PC-9 (cell line): ENCODE data around the gene MRPL49. TPM values are rescaled to one million over a fixed set of nuclear protein-coding genes. Genes with fewer than 3 reads are reported as not detected.

Source experiments
- BruUV-seq: library from RNA; stranded (reverse); fragments of 400-500 nt; replicated peaks from 2 replicates; lab custom pipeline; 2021; lab: Mats Ljungman, UMichigan
- CTCF ChIA-PET: fragments of 300-600 bp; sonication (Branson Sonifier 250); formaldehyde crosslinking; loops from one replicate; lab custom pipeline; 2022; ENCODE audit warnings: antibody characterized with exemption; lab: Charles Lee
- POLR2A ChIA-PET: fragments of 300-600 bp; sonication (Branson Sonifier 250); formaldehyde crosslinking; loops from one replicate; lab custom pipeline; 2022; ENCODE audit warnings: antibody characterized with exemption; ENCODE audit not compliant: unreplicated experiment; lab: Charles Lee
- DNase-seq, 2 experiments: peaks; one replicate each; pipeline versions ENCODE4 v3.0.0 to v3.0.0-alpha.2; 2015 to 2022; ENCODE audit warnings: mixed read lengths in 1 of 2
- H2AFZ ChIP-seq: fragments of 200-600 bp; sonication (generic); 2 replicates; pipeline ENCODE4 v1.8.1; 2017; ENCODE audit warnings: antibody characterized with exemption
- H3F3A ChIP-seq: fragments of 200-600 bp; sonication (generic); 2 replicates; pipeline ENCODE4 v1.8.1; 2017; ENCODE audit warnings: antibody characterized with exemption, mild to moderate bottlenecking, low read depth; ENCODE audit not compliant: insufficient read depth
- H3K27ac ChIP-seq: fragments of 200-600 bp; sonication (generic); 2 replicates; pipeline ENCODE4 v1.6.1; 2016; ENCODE audit warnings: mixed run types
- H3K27me3 ChIP-seq: fragments of 200-600 bp; sonication (generic); 2 replicates; pipeline ENCODE4 v1.6.1; 2016; ENCODE audit warnings: low read depth, mixed run types; ENCODE audit not compliant: insufficient read depth
- H3K36me3 ChIP-seq: fragments of 200-600 bp; sonication (generic); 2 replicates; pipeline ENCODE4 v1.6.1; 2016; ENCODE audit warnings: low read depth, mixed run types
- H3K4me1 ChIP-seq: fragments of 200-600 bp; sonication (generic); replicated peaks from 2 replicates; pipeline ENCODE4 v1.6.1; 2016; ENCODE audit warnings: mixed run types; ENCODE audit not compliant: insufficient read depth
- H3K4me2 ChIP-seq: fragments of 200-600 bp; sonication (generic); 2 replicates; pipeline ENCODE4 v1.6.1; 2017; ENCODE audit warnings: mixed run types
- H3K4me3 ChIP-seq: fragments of 200-600 bp; sonication (generic); 2 replicates; pipeline ENCODE4 v1.6.1; 2016; ENCODE audit warnings: mixed run types
- H3K79me2 ChIP-seq: fragments of 200-600 bp; sonication (generic); 2 replicates; pipeline ENCODE4 v1.6.1; 2017; ENCODE audit warnings: low read depth, mixed run types
- H3K9me2 ChIP-seq: fragments of 200-600 bp; sonication (generic); 2 replicates; pipeline ENCODE4 v1.8.1; 2017; ENCODE audit warnings: mild to moderate bottlenecking; ENCODE audit not compliant: insufficient read depth
- H3K9me3 ChIP-seq: fragments of 200-600 bp; sonication (generic); 2 replicates; pipeline ENCODE4 v1.8.1; 2016; ENCODE audit warnings: low read depth; ENCODE audit not compliant: insufficient read depth
- H4K20me1 ChIP-seq: fragments of 200-600 bp; sonication (generic); 2 replicates; pipeline ENCODE4 v1.8.1; 2017; ENCODE audit not compliant: insufficient read depth
- CTCF ChIP-seq: fragments of 200-600 bp; sonication (generic); conservative IDR thresholded peaks from 2 replicates; pipeline ENCODE4 v1.6.1; 2017; ENCODE audit warnings: mixed run types, antibody characterized with exemption, mild to moderate bottlenecking, moderate library complexity
- EZH2 ChIP-seq: fragments of 200-600 bp; sonication (generic); IDR thresholded peaks from 2 replicates; pipeline ENCODE4 v1.8.0; 2017; ENCODE audit warnings: antibody characterized with exemption, low read depth
- intact Hi-C: fragments of 100-400 bp; cut with micrococcal nuclease; formaldehyde crosslinking; loops from one replicate; pipeline ENCODE4 v1.10.0; 2022; ENCODE audit not compliant: unreplicated experiment
- total RNA-seq: library from RNA; stranded (reverse); gene quantifications from 2 replicates; pipeline ENCODE4 v1.2.3, GENCODE V29; 2021

The MRPL49 gene
- total RNA-seq, 1 experiment from 2014 or later: 95.0 TPM

GRCh38 chr11:65150509-65151299, 28.6 kb downstream of the MRPL49 start:
- peak overlapping the region; percentile 88 for H3K27ac ChIP-seq
- H3K27me3 ChIP-seq: no peaks in the 10 kb centered on the region
- TF ChIP-seq EZH2 (no peak), CTCF (no peak; the same call in 1 of the 2 replicates)
- H2AFZ ChIP-seq: no peak overlapping the region; the same call in 1 of the 2 replicates
- H3K9me3 ChIP-seq: no peaks in the 10 kb centered on the region
- peaks cover 48% of the 10 kb centered on the region for H3F3A ChIP-seq
- H3K4me1 ChIP-seq: peaks cover 40% of the 10 kb centered on the region
- intact Hi-C loops: loop anchor here (1.0 to 2.0 kb wide), 3 partner anchors 15 to 30 kb away; partner anchors contain the start of gene CAPN1
- ChIA-PET POLR2A (interaction anchor here (0.6 kb wide), 1 partner anchor 17 kb away, joined by 10 read pairs; no protein-coding TSS in a partner anchor), CTCF (interaction anchor here (0.6 kb wide), 1 partner anchor 179 kb away, joined by 3 read pairs; no protein-coding TSS in a partner anchor)
- peak; percentile 99 to 100 for DNase-seq
- no peaks in the 10 kb centered on the region for H3K36me3 ChIP-seq
- H3K79me2 ChIP-seq: no peaks in the 10 kb centered on the region
- peak overlapping the region; percentile 66 for H3K4me2 ChIP-seq
- no TSS peak for BruUV-seq
- H4K20me1 ChIP-seq: no peaks in the 10 kb centered on the region
- peak overlapping the region; percentile 18; the same call in 1 of the 2 replicates for H3K4me3 ChIP-seq
- no peaks in the 10 kb centered on the region for H3K9me2 ChIP-seq

GRCh38 chr11:65151331-65151899, 29.3 kb downstream of the MRPL49 start:
- peaks cover 55% of the 10 kb centered on the region for H3F3A ChIP-seq
- no peaks in the 10 kb centered on the region for H3K9me3 ChIP-seq
- peak overlapping the region; percentile 66 for H3K4me2 ChIP-seq
- TF ChIP-seq CTCF (no peak), EZH2 (no peak)
- peaks cover 40% of the 10 kb centered on the region for H3K4me1 ChIP-seq
- no peaks in the 10 kb centered on the region for H3K9me2 ChIP-seq
- intact Hi-C loops: loop anchor here (2.0 kb wide), 1 partner anchor 29 kb away; the partner anchor contains the start of gene CAPN1
- no peak for DNase-seq
- no TSS peak for BruUV-seq
- no peaks in the 10 kb centered on the region for H3K36me3 ChIP-seq
- no peaks in the 10 kb centered on the region for H4K20me1 ChIP-seq
- POLR2A ChIA-PET: interaction anchor here (0.6 kb wide), 2 partner anchors 16 to 182 kb away, joined by 10 to 13 read pairs; no protein-coding TSS in a partner anchor
- H3K79me2 ChIP-seq: no peaks in the 10 kb centered on the region
- CTCF ChIA-PET: interaction anchor here (0.6 kb wide), 1 partner anchor 179 kb away, joined by 3 read pairs; no protein-coding TSS in a partner anchor
- H3K27ac ChIP-seq: peak overlapping the region; percentile 88
- peak overlapping the region; percentile 18; the same call in 1 of the 2 replicates for H3K4me3 ChIP-seq
- no peak overlapping the region for H2AFZ ChIP-seq
- no peaks in the 10 kb centered on the region for H3K27me3 ChIP-seq

- no peaks in the 10 kb centered on the region for H4K20me1 ChIP-seq
- H3K27me3 ChIP-seq: no peaks in the 10 kb centered on the region
- no peaks in the 10 kb centered on the region for H3K9me2 ChIP-seq
- H3K4me1 ChIP-seq: peaks cover 40% of the 10 kb centered on the region
- ChIA-PET CTCF (no interaction called here), POLR2A (interaction anchor here (0.6 kb wide), 1 partner anchor 183 kb away, joined by 13 read pairs; no protein-coding TSS in a partner anchor)
- no TSS peak for BruUV-seq
- intact Hi-C loops: no loop called here
- no peak for DNase-seq
- no peak for TF ChIP-seq CTCF
- TF ChIP-seq EZH2: no peak
- H2AFZ ChIP-seq: 0 out of 2 replicates have a peak overlapping the region, but pooled peaks have one; percentile 32
- H3K4me3 ChIP-seq: no peak overlapping the region
- peak overlapping the region; percentile 88 for H3K27ac ChIP-seq
- peaks cover 51% of the 10 kb centered on the region for H3F3A ChIP-seq
- H3K79me2 ChIP-seq: no peaks in the 10 kb centered on the region
- 0 out of 2 replicates have a peak overlapping the region, but pooled peaks have one; percentile 66 for H3K4me2 ChIP-seq
- H3K9me3 ChIP-seq: no peaks in the 10 kb centered on the region
- H3K36me3 ChIP-seq: no peaks in the 10 kb centered on the region
These were observed 30.0 kb downstream of the MRPL49 start for GRCh38 chr11:65152122-65152521.
